Osteocyte (in vitro differentiated cells): ENCODE data around the gene CLEC10A. TPM values are rescaled to one million over a fixed set of nuclear protein-coding genes. Genes with fewer than 3 reads are reported as not detected.

Source experiments
- DNase-seq: peaks from one replicate; pipeline ENCODE4 v3.0.0; 2021; ENCODE audit warnings: mixed read lengths; ENCODE audit not compliant: unreplicated experiment; ENCODE audit errors: extremely low spot score
- H3K27ac Mint-ChIP-seq: one replicate; pipeline ENCODE4 v1.8.0; 2021; ENCODE audit warnings: mild to moderate bottlenecking, mixed read lengths; ENCODE audit not compliant: unreplicated experiment
- H3K27me3 Mint-ChIP-seq: one replicate; pipeline ENCODE4 v1.8.0; 2021; ENCODE audit warnings: mixed read lengths; ENCODE audit not compliant: unreplicated experiment
- H3K36me3 Mint-ChIP-seq: one replicate; pipeline ENCODE4 v1.8.0; 2021; ENCODE audit warnings: mixed read lengths; ENCODE audit not compliant: unreplicated experiment
- H3K4me1 Mint-ChIP-seq: one replicate; pipeline ENCODE4 v1.8.0; 2021; ENCODE audit warnings: mixed read lengths; ENCODE audit not compliant: unreplicated experiment
- H3K4me3 Mint-ChIP-seq: one replicate; pipeline ENCODE4 v1.8.0; 2021; ENCODE audit warnings: mild to moderate bottlenecking, moderate library complexity, mixed read lengths; ENCODE audit not compliant: unreplicated experiment
- H3K9me3 Mint-ChIP-seq: one replicate; pipeline ENCODE4 v1.8.0; 2021; ENCODE audit warnings: mixed read lengths; ENCODE audit not compliant: unreplicated experiment
- CTCF ChIP-seq: fragments of 200-600 bp; sonication (generic); IDR thresholded peaks from 2 replicates; pipeline ENCODE4 v1.5.0; 2021; ENCODE audit warnings: antibody characterized with exemption, mild to moderate bottlenecking, moderate library complexity
- total RNA-seq: library from RNA; stranded (reverse); gene quantifications from 2 replicates; pipeline ENCODE4 v1.2.1, GENCODE V29; 2021

The CLEC10A gene
- total RNA-seq, 1 donor from 2014 or later = not detected

GRCh38 chr17:7077911-7078546, 2.0 kb downstream of the CLEC10A start:
- no peaks in the 10 kb centered on the region for H3K36me3 Mint-ChIP-seq
- no peak overlapping the region for H3K4me3 Mint-ChIP-seq
- H3K4me1 Mint-ChIP-seq = no peaks in the 10 kb centered on the region
- peaks cover 6% of the 10 kb centered on the region for H3K27me3 Mint-ChIP-seq
- no peak overlapping the region for H3K27ac Mint-ChIP-seq
- no peak for TF ChIP-seq CTCF
- no peaks in the 10 kb centered on the region for H3K9me3 Mint-ChIP-seq
- DNase-seq = no peak

GRCh38 chr17:7074931-7075330, 5.1 kb downstream of the CLEC10A start:
- H3K27me3 Mint-ChIP-seq = peaks cover 17% of the 10 kb centered on the region
- no peaks in the 10 kb centered on the region for H3K36me3 Mint-ChIP-seq
- H3K4me3 Mint-ChIP-seq = no peak overlapping the region
- no peak for TF ChIP-seq CTCF
- no peak for DNase-seq
- no peaks in the 10 kb centered on the region for H3K4me1 Mint-ChIP-seq
- H3K27ac Mint-ChIP-seq = no peak overlapping the region
- H3K9me3 Mint-ChIP-seq = no peaks in the 10 kb centered on the region

- Mint-ChIP-seq H3K4me1 (no peaks in the 10 kb centered on the region), H3K27me3 (peaks cover 20% of the 10 kb centered on the region), H3K4me3 (no peak overlapping the region), H3K36me3 (no peaks in the 10 kb centered on the region), H3K9me3 (peaks cover 9% of the 10 kb centered on the region), H3K27ac (no peak overlapping the region)
- no peak for DNase-seq
- TF ChIP-seq CTCF = no peak
Observed at GRCh38 chr17:7072406-7072805, 7.6 kb downstream of the CLEC10A start.

- TF ChIP-seq CTCF = no peak
- H3K9me3 Mint-ChIP-seq = peaks cover 9% of the 10 kb centered on the region
- peaks cover 24% of the 10 kb centered on the region for H3K27me3 Mint-ChIP-seq
- H3K4me3 Mint-ChIP-seq = no peak overlapping the region
- H3K4me1 Mint-ChIP-seq = no peaks in the 10 kb centered on the region
- H3K36me3 Mint-ChIP-seq = no peaks in the 10 kb centered on the region
- no peak overlapping the region for H3K27ac Mint-ChIP-seq
- no peak for DNase-seq
Observed at GRCh38 chr17:7070712-7071111, 9.3 kb downstream of the CLEC10A start.

- DNase-seq = no peak
- Mint-ChIP-seq H3K4me1 (no peaks in the 10 kb centered on the region), H3K27ac (no peak overlapping the region), H3K4me3 (no peak overlapping the region), H3K9me3 (peaks cover 9% of the 10 kb centered on the region), H3K27me3 (peaks cover 32% of the 10 kb centered on the region), H3K36me3 (no peaks in the 10 kb centered on the region)
- no peak for TF ChIP-seq CTCF
Observed at GRCh38 chr17:7068268-7068667, 11.8 kb downstream of the CLEC10A start.
